Stimulated activated CD8-positive, alpha-beta memory T cell treated with anti-CD3 and anti-CD28 coated beads, Interleukin-4, amount 100 ng/mL, for 1 hour (primary cell): Measurements from ENCODE around the gene OR7D4.
"Not testable (repeated sequence)": the region's sequence is repeated elsewhere in the genome, so short reads cannot be mapped to it uniquely, and the experiment has no call there.

Source experiments
- DNase-seq, 2 donors: peaks; one replicate each; pipeline ENCODE4 v3.0.0-alpha.2; 2020; ENCODE audit warnings: low read depth in 2 of 2, low spot score in 1 of 2

Gene OR7D4

GRCh38 chr19:9219489-9219888, at the start of gene OR7D4:
Gene OR7D4, minus strand, starts transcription at chr19:9219589. Its CDS starts 4,752 bp downstream, at chr19:9214837.
- DNase-seq, result no peak

- no peak for DNase-seq
Observed at GRCh38 chr19:9251236-9251635, 31.8 kb upstream of the OR7D4 start.

GRCh38 chr19:9250630-9251029, 31.2 kb upstream of the OR7D4 start, which contains the start of gene OR7E24:
Gene OR7E24, plus strand, starts transcription at chr19:9250930. Its CDS starts 114 bp downstream, at chr19:9251044.
- no peak for DNase-seq

GRCh38 chr19:9205501-9206113, 13.8 kb downstream of the OR7D4 start:
- peak; percentile 21 to 47 for DNase-seq

GRCh38 chr19:9198044-9198443, 21.3 kb downstream of the OR7D4 start:
- not testable (repeated sequence) for DNase-seq

- DNase-seq, result no peak
Observed at GRCh38 chr19:9189535-9189934, 29.9 kb downstream of the OR7D4 start.

GRCh38 chr19:9187191-9187590, 32.2 kb downstream of the OR7D4 start:
- no peak for DNase-seq

GRCh38 chr19:9183000-9183399, 36.4 kb downstream of the OR7D4 start:
- no peak for DNase-seq

- no peak for DNase-seq
Observed at GRCh38 chr19:9178901-9179300, 40.5 kb downstream of the OR7D4 start, which contains the start of gene OR7D2. Gene OR7D2, plus strand, starts transcription at chr19:9178979. Its CDS starts 6,803 bp downstream, at chr19:9185782.

GRCh38 chr19:9175326-9175725, 44.1 kb downstream of the OR7D4 start:
- DNase-seq, result no peak

- no peak for DNase-seq
Observed at GRCh38 chr19:9171393-9171991, 47.9 kb downstream of the OR7D4 start.

GRCh38 chr19:9166846-9167245, 52.5 kb downstream of the OR7D4 start:
- DNase-seq, result no peak

GRCh38 chr19:9165261-9165660, 54.1 kb downstream of the OR7D4 start:
- DNase-seq, result no peak

GRCh38 chr19:9161427-9161826, 58.0 kb downstream of the OR7D4 start:
- DNase-seq, result no peak
